Endothelial cell of umbilical vein (primary cell): Measurements from ENCODE around the gene CEP104. TPM values are rescaled to one million over a fixed set of nuclear protein-coding genes. Genes with fewer than 3 reads are reported as not detected.

Source experiments
- BruUV-seq: library from RNA; stranded (reverse); fragments of 400-500 nt; replicated peaks from 2 replicates; lab custom pipeline; 2021; lab: Mats Ljungman, UMichigan
- CTCF ChIA-PET: fragments of 300-600, 350-600 bp; sonication (Branson Sonifier 250); formaldehyde crosslinking; loops from one replicate; lab custom pipeline; 2021; ENCODE audit warnings: antibody characterized with exemption, inconsistent platforms; lab: Charles Lee
- POLR2A ChIA-PET: fragments of 300-600, 350-600 bp; sonication (Branson Sonifier 250); formaldehyde crosslinking; loops from one replicate; lab custom pipeline; 2021; ENCODE audit warnings: antibody characterized with exemption, inconsistent platforms; lab: Charles Lee
- DNase-seq: peaks from one replicate; pipeline ENCODE4 v3.0.0-alpha.2; 2011; ENCODE audit warnings: low read depth, low spot score
- FAIRE-seq: peaks from 2 replicates; lab custom pipeline; 2011; peaks lifted over from hg19 to GRCh38; lab: Jason Lieb, UNC
- H2AFZ ChIP-seq: 2 replicates; pipeline ENCODE4 v1.6.0; 2012; ENCODE audit warnings: low read depth, low read length, control low read depth, inconsistent platforms
- H3K27ac ChIP-seq: 2 replicates; pipeline ENCODE4 v1.5.1; 2011; ENCODE audit warnings: low read depth, mild to moderate bottlenecking, control low read depth, low read length, moderate library complexity; ENCODE audit not compliant: insufficient read depth
- H3K27me3 ChIP-seq, 2 experiments: 2 replicates each; pipeline versions ENCODE4 v1.6.0 to v1.6.1; 2011; ENCODE audit warnings: low read length in 2 of 2, mixed read lengths in 1 of 2; ENCODE audit not compliant: control insufficient read depth in 2 of 2, insufficient read depth in 2 of 2
- H3K36me3 ChIP-seq, 2 experiments: 2 replicates in 1 of 2; 3 replicates in 1 of 2; pipeline ENCODE4 v1.5.1; 2011; ENCODE audit warnings: low read length in 2 of 2, mild to moderate bottlenecking in 1 of 2, moderate library complexity in 1 of 2; ENCODE audit not compliant: control insufficient read depth in 2 of 2, insufficient read depth in 2 of 2; ENCODE audit errors: extremely low read depth in 1 of 2
- H3K4me1 ChIP-seq: 3 replicates; pipeline ENCODE4 v1.5.1; 2011; ENCODE audit warnings: mild to moderate bottlenecking, low read length; ENCODE audit not compliant: control insufficient read depth, insufficient read depth; ENCODE audit errors: extremely low read depth
- H3K4me2 ChIP-seq: 2 replicates; pipeline ENCODE4 v1.6.1; 2011; ENCODE audit warnings: low read length, control low read depth, mixed read lengths; ENCODE audit not compliant: insufficient read depth
- H3K4me3 ChIP-seq, 3 experiments: fragments of 200-600 bp in 1 of 3; sonication (generic), shearing (Covaris generic) in 1 of 3; replicated peaks in 1 of 3; 2 replicates each; pipeline ENCODE4 v1.5.1; 2011 to 2016; ENCODE audit warnings: control low read depth in 3 of 3, low read length in 3 of 3, mild to moderate bottlenecking in 2 of 3, inconsistent platforms in 1 of 3, low read depth in 1 of 3, moderate library complexity in 1 of 3; ENCODE audit not compliant: insufficient read depth in 1 of 3
- H3K79me2 ChIP-seq: 2 replicates; pipeline ENCODE4 v1.6.0; 2012; ENCODE audit warnings: low read length, inconsistent platforms; ENCODE audit not compliant: control insufficient read depth, insufficient read depth
- H3K9ac ChIP-seq: replicated peaks from 2 replicates; pipeline ENCODE3; 2011; ENCODE audit warnings: low read length, control low read depth; ENCODE audit not compliant: insufficient read depth; ENCODE audit errors: extremely low read depth
- H3K9me1 ChIP-seq: replicated peaks from 3 replicates; pipeline ENCODE4 v1.6.0; 2011; ENCODE audit warnings: mild to moderate bottlenecking, low read length; ENCODE audit not compliant: control insufficient read depth, insufficient read depth; ENCODE audit errors: extremely low read depth
- H3K9me3 ChIP-seq: replicated peaks from 2 replicates; pipeline ENCODE4 v1.5.1; 2012; ENCODE audit warnings: low read length, inconsistent platforms; ENCODE audit not compliant: control insufficient read depth, insufficient read depth
- H4K20me1 ChIP-seq: replicated peaks from 2 replicates; pipeline ENCODE3; 2011; ENCODE audit warnings: mild to moderate bottlenecking, low read length; ENCODE audit not compliant: control insufficient read depth, insufficient read depth; ENCODE audit errors: extremely low read depth
- CTCF ChIP-seq, 2 donors: IDR thresholded peaks; 1 replicate in 1 of 2; 2 replicates in 1 of 2; pipeline ENCODE4 v1.5.1; 2011; ENCODE audit warnings: low read length in 2 of 2, mild to moderate bottlenecking in 2 of 2, moderate library complexity in 2 of 2, control low read depth in 1 of 2, inconsistent platforms in 1 of 2, low read depth in 1 of 2; ENCODE audit not compliant: insufficient read depth in 1 of 2; ENCODE audit errors: extremely low read depth in 1 of 2
- EZH2 ChIP-seq: IDR thresholded peaks from 2 replicates; pipeline ENCODE4 v1.6.1; 2012; ENCODE audit warnings: borderline replicate concordance, low read depth, mild to moderate bottlenecking, moderate library complexity, low read length, inconsistent platforms; ENCODE audit not compliant: severe bottlenecking
- FOS ChIP-seq: IDR thresholded peaks from 2 replicates; pipeline ENCODE4 v1.6.1; 2011; ENCODE audit warnings: mild to moderate bottlenecking, low read length, moderate library complexity, borderline replicate concordance; ENCODE audit not compliant: insufficient read depth
- GATA2 ChIP-seq: IDR thresholded peaks from 2 replicates; pipeline ENCODE4 v1.7.0; 2011; ENCODE audit warnings: low read depth, mild to moderate bottlenecking, moderate library complexity, mixed read lengths, low read length; ENCODE audit not compliant: insufficient read length, insufficient read depth
- JUN ChIP-seq: IDR thresholded peaks from 2 replicates; pipeline ENCODE4 v1.6.1; 2011; ENCODE audit warnings: borderline replicate concordance, low read depth; ENCODE audit not compliant: insufficient read length, insufficient read depth
- MYC ChIP-seq: IDR thresholded peaks from one replicate; pipeline ENCODE4 v1.6.1; 2011; ENCODE audit warnings: mild to moderate bottlenecking, low read depth, low read length
- POLR2A ChIP-seq: IDR thresholded peaks from 2 replicates; pipeline ENCODE4 v1.6.1; 2012; ENCODE audit warnings: low read depth, mild to moderate bottlenecking, control low read depth, low read length
- POLR2AphosphoS5 ChIP-seq: IDR thresholded peaks from 2 replicates; pipeline ENCODE4 v1.6.1; 2012; ENCODE audit warnings: low read depth, mild to moderate bottlenecking, control low read depth, low read length, moderate library complexity; ENCODE audit not compliant: insufficient read depth
- dilution Hi-C: fragments of 300-500 bp; cut with MboI; formaldehyde crosslinking; loops from one replicate; pipeline ENCODE4 v1.15.0; 2019; ENCODE audit warnings: low sequenced_read_pairs; ENCODE audit not compliant: extremely low pct_ligation_motif_present
- intact Hi-C: fragments of 100-400 bp; cut with micrococcal nuclease; formaldehyde crosslinking; loops from one replicate; pipeline ENCODE4 v1.10.0; 2022
- polyA plus RNA-seq, 4 experiments: library from polyadenylated mRNA; depleted of rRNA in 3 of 4; stranded (reverse) in 3 of 4; unstranded in 1 of 4; fragments of >200 nt; gene quantifications; 2 replicates each; pipeline versions ENCODE4 v1.2.1 to v1.2.3, GENCODE V29; 2011 to 2012; ENCODE audit warnings: missing spikeins in 1 of 4
- total RNA-seq: library from RNA; stranded (reverse); gene quantifications from 2 replicates; pipeline ENCODE4 v1.2.3, GENCODE V29; 2021
- TF ChIP-seq, protein P1 (sequence below): IDR thresholded peaks from 2 replicates; pipeline ENCODE4 v1.6.1; 2011; ENCODE audit not compliant: insufficient read depth, insufficient read length

The CEP104 gene
- total and polyA plus RNA-seq, 2 donors (not counting 3 experiments of a cell fraction or from before 2014, with no cell fraction given): 12.4 to 43.0 TPM

GRCh38 chr1:3814065-3814464 lies 42.9 kb downstream of the CEP104 start:
- Histone ChIP-seq H3K27ac (no peak overlapping the region), H3K79me2 (no peaks in the 10 kb centered on the region), H3K4me1 (no peaks in the 10 kb centered on the region), H4K20me1 (no peaks in the 10 kb centered on the region), H3K27me3 (no peaks in the 10 kb centered on the region), H3K9me1 (no peaks in the 10 kb centered on the region), H3K36me3 (peaks cover 0 to 3% of the 10 kb centered on the region in 2 experiments), H3K9me3 (no peaks in the 10 kb centered on the region), H3K9ac (no peak overlapping the region), H3K4me3 (no peak overlapping the region), H2AFZ (no peak overlapping the region), H3K4me2 (no peak overlapping the region)
- TF ChIP-seq EZH2 (no peak), POLR2A (no peak), MYC (no peak), POLR2AphosphoS5 (no peak)
- TF ChIP-seq, protein P1, sequence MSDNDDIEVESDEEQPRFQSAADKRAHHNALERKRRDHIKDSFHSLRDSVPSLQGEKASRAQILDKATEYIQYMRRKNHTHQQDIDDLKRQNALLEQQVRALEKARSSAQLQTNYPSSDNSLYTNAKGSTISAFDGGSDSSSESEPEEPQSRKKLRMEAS: no peak
- DNase-seq (no peak), FAIRE-seq (no peak)
- ChIA-PET CTCF (no interaction called here), POLR2A (no interaction called here)
- intact Hi-C loops (no loop called here), dilution Hi-C loops (no loop called here)
- no TSS peak for BruUV-seq

GRCh38 chr1:3811595-3811911 lies 45.5 kb downstream of the CEP104 start:
- Histone ChIP-seq H3K4me1 (no peaks in the 10 kb centered on the region), H3K9me1 (no peaks in the 10 kb centered on the region), H3K79me2 (no peaks in the 10 kb centered on the region), H3K9me3 (no peaks in the 10 kb centered on the region), H3K27ac (no peak overlapping the region), H3K9ac (no peak overlapping the region), H3K27me3 (no peaks in the 10 kb centered on the region), H4K20me1 (no peaks in the 10 kb centered on the region), H3K4me2 (no peak overlapping the region), H3K36me3 (peaks cover 0 to 3% of the 10 kb centered on the region in 2 experiments), H3K4me3 (no peak overlapping the region), H2AFZ (no peak overlapping the region)
- BruUV-seq: no TSS peak
- FAIRE-seq: no peak
- no peak for DNase-seq
- dilution Hi-C loops: no loop called here
- CTCF ChIA-PET: no interaction called here
- intact Hi-C loops: no loop called here
- no peak for TF ChIP-seq CTCF (IDR thresholded peaks at IDR 0.05; ENCODE audit: extremely low read depth in 1 of 2, insufficient read depth in 1 of 2, low read depth in 1 of 2, low read length in 2 of 2)
- TF ChIP-seq JUN: no peak
- TF ChIP-seq, protein P1: no peak
- TF ChIP-seq POLR2A: no peak
- no peak for TF ChIP-seq FOS
- no peak for TF ChIP-seq POLR2AphosphoS5
- TF ChIP-seq MYC: no peak
- no peak for TF ChIP-seq EZH2
- no peak for TF ChIP-seq GATA2
- POLR2A ChIA-PET: no interaction called here
